ENCODE results near the gene GEMIN8. TPM values are rescaled to one million over a fixed set of nuclear protein-coding genes. Genes with fewer than 3 reads are reported as not detected.

The GEMIN8 gene
- polyA plus RNA-seq, 2 of the 4 experiments (the other 2 are of a cell fraction), result 13.9 to 21.8 TPM

GRCh38 chrX:14076639-14077038, 46.9 kb upstream of the GEMIN8 start:
- DNase-seq (ENCODE audit: low read depth in 1 of 2, low spot score in 1 of 2) (no peak), FAIRE-seq (no peak), ATAC-seq (no peak)
- Histone ChIP-seq H3K4me3 (no peak overlapping the region), H3K27ac (no peak overlapping the region), H3K9me3 (no peaks in the 10 kb centered on the region), H3K4me2 (no peak overlapping the region), H3K4me1 (no peaks in the 10 kb centered on the region; the same call in 2 of the 3 replicates)
- TF ChIP-seq TFCP2L1 (CRISPR knock-in tag; IDR thresholded peaks at IDR 0.05) (no peak), FOXS1 (CRISPR knock-in tag; IDR thresholded peaks at IDR 0.05) (no peak), RAD21 (conservative IDR thresholded peaks at IDR 0.05 in 1 of 2, IDR thresholded peaks at IDR 0.05 in 1 of 2) (no peak), NFE2L2 (conservative IDR thresholded peaks at IDR 0.05; ENCODE audit: low read length) (no peak), SREBF2 (IDR thresholded peaks at IDR 0.05) (no peak), E2F6 (IDR thresholded peaks at IDR 0.05; ENCODE audit: borderline replicate concordance, low read depth) (no peak), HDAC2 (IDR thresholded peaks at IDR 0.05) (no peak), EP300 (IDR thresholded peaks at IDR 0.05) (no peak), HEYL (CRISPR knock-in tag; IDR thresholded peaks at IDR 0.05) (no peak), RCOR1 (IDR thresholded peaks at IDR 0.05; ENCODE audit: low read depth, low read length) (no peak)
- ChIA-PET CTCF (no interaction called here), POLR2A (no interaction called here)

GRCh38 chrX:14073556-14073955, 43.9 kb upstream of the GEMIN8 start:
- TF ChIP-seq MAFK (IDR thresholded peaks at IDR 0.05; ENCODE audit: partially characterized antibody) (no peak), HOXB13 (CRISPR knock-in tag; IDR thresholded peaks at IDR 0.05; ENCODE audit: low read depth) (no peak), ESRRA (IDR thresholded peaks at IDR 0.05; ENCODE audit: borderline replicate concordance, low read length) (no peak), CBX8 (IDR thresholded peaks at IDR 0.05) (no peak), HMGXB4 (CRISPR knock-in tag; IDR thresholded peaks at IDR 0.05; ENCODE audit: borderline replicate concordance) (no peak)
- peak; percentile 96 for FAIRE-seq
- ChIA-PET CTCF (interaction anchor here (1.3 kb wide), 1 partner anchor 19 kb away, joined by 3 read pairs; no protein-coding TSS in a partner anchor), POLR2A (no interaction called here)
- ATAC-seq, result no peak; a peak in 1 of 6 replicates
- H3K27ac ChIP-seq, result no peak overlapping the region
- H3K4me2 ChIP-seq, result 0 out of 3 replicates have a peak overlapping the region, but pooled peaks have one; percentile 21
- no peak overlapping the region for H3K4me3 ChIP-seq
- H3K9me3 ChIP-seq, result no peaks in the 10 kb centered on the region
- H3K4me1 ChIP-seq, result no peaks in the 10 kb centered on the region; the same call in 2 of the 3 replicates
- DNase-seq (ENCODE audit: low read depth in 1 of 2, low spot score in 1 of 2), result peak in 1 of 2 experiments; percentile 8

- TF ChIP-seq NR3C1 (IDR thresholded peaks at IDR 0.05), result no peak
- TF ChIP-seq E2F6 (IDR thresholded peaks at IDR 0.05; ENCODE audit: borderline replicate concordance, low read depth), result no peak
- TF ChIP-seq RCOR1 (IDR thresholded peaks at IDR 0.05; ENCODE audit: low read depth, low read length), result no peak
- TF ChIP-seq ELK1 (IDR thresholded peaks at IDR 0.05; ENCODE audit: low read depth, low read length), result no peak
- no peak for TF ChIP-seq FOXS1 (CRISPR knock-in tag; IDR thresholded peaks at IDR 0.05)
- no peak for TF ChIP-seq HES2 (IDR thresholded peaks at IDR 0.05)
- TF ChIP-seq KDM1A (IDR thresholded peaks at IDR 0.05; ENCODE audit: low read depth), result no peak
- no peak for TF ChIP-seq HOXB13 (CRISPR knock-in tag; IDR thresholded peaks at IDR 0.05; ENCODE audit: low read depth)
- TF ChIP-seq POLR2A (IDR thresholded peaks at IDR 0.05; ENCODE audit: low read length), result no peak
- TF ChIP-seq ZFP36 (IDR thresholded peaks at IDR 0.05; ENCODE audit: borderline replicate concordance, partially characterized antibody), result no peak
- no peak for TF ChIP-seq HOXA7 (CRISPR knock-in tag; IDR thresholded peaks at IDR 0.05)
- TF ChIP-seq SREBF2 (IDR thresholded peaks at IDR 0.05), result no peak
- TF ChIP-seq PHF8 (IDR thresholded peaks at IDR 0.05; ENCODE audit: borderline replicate concordance, low read depth), result no peak
- no peak for TF ChIP-seq MAFK (IDR thresholded peaks at IDR 0.05; ENCODE audit: partially characterized antibody)
- no peak for TF ChIP-seq TP53 (CRISPR knock-in tag; IDR thresholded peaks at IDR 0.05)
- H3K4me3 ChIP-seq, result no peak overlapping the region
- 0 out of 3 replicates have a peak overlapping the region, but pooled peaks have one; percentile 21 for H3K4me2 ChIP-seq
- FAIRE-seq (peak; percentile 51), DNase-seq (ENCODE audit: low read depth in 1 of 2, low spot score in 1 of 2) (no peak), ATAC-seq (no peak)
- CTCF ChIA-PET, result interaction anchor here (1.3 kb wide), 1 partner anchor 20 kb away, joined by 3 read pairs; no protein-coding TSS in a partner anchor
- H3K27ac ChIP-seq, result no peak overlapping the region
- 33% methylated on average over 1 of the region's 1 CpG for WGBS (ENCODE audit: missing lambda C conversion rate)
- H3K9me3 ChIP-seq, result no peaks in the 10 kb centered on the region
- H3K4me1 ChIP-seq, result no peaks in the 10 kb centered on the region; the same call in 2 of the 3 replicates
- POLR2A ChIA-PET, result no interaction called here
These were observed 43.4 kb upstream of the GEMIN8 start for GRCh38 chrX:14073071-14073470.
